Measurements from ENCODE around the gene TOMM6.

TOMM6 gene

DNA sequence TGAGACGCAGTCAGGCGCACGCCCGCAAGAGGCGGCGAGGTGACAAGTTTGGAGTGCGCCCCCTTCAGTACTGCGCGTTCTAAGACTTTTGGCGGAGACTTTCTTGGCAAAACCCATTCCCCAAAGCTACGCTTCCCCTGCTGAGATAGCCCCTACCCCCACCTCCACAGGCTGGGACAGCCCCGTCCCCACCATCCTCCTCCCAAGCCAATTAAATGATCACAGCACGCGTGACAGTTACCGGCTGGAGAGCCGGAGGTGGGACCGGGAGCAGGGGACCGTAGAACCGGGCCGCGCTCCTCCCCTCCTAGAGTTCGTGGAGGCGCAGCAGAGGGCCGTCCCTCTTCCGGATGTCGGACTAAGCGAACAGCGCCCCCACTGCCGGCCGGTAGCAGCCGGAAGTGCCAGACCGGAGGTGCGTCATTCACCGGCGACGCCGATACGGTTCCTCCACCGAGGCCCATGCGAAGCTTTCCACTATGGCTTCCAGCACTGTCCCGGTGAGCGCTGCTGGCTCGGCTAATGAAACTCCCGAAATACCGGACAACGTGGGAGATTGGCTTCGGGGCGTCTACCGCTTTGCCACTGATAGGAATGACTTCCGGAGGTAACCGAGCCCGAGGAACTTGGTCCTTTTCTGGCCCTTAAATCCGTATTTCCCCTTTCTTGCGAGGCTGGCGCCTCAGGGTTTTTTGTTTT, at the start of gene TOMM6:
Gene TOMM6, plus strand, starts transcription at position 476 of the 699 bp plus-strand sequence. Its CDS starts 4 bp downstream, at position 480.
- FAIRE-seq (peak; percentile 67), DNase-seq (ENCODE audit: insufficient read length, low spot score) (peak; percentile 91)
- peak; percentile 63 for TF ChIP-seq POLR2A (IDR thresholded peaks at IDR 0.05; ENCODE audit: low read depth, low read length)

DNA sequence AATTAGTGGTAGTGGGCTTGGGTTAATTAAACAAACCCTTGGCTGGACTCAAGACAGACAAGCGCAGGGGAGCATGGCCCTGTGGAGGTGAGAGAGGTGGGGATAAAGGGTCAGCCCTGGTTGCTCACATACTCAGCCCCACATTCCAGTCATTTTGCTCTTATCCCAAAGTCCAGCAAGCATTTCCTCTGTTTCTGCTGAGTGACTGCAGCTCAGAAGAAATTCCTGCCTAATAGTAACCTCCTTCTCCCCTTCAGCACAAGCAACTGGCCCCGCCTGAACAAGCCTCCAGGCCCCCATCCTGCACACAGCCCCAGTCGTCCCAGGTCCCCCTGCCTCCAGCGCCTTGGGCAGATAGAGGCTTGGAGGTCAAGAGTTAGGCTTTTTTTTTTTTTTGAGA, 48.5 kb upstream of the TOMM6 start:
- no peak for TF ChIP-seq POLR2A (IDR thresholded peaks at IDR 0.05; ENCODE audit: low read depth, low read length)
- no peak for FAIRE-seq
- no peak for DNase-seq (ENCODE audit: insufficient read length, low spot score)

DNA sequence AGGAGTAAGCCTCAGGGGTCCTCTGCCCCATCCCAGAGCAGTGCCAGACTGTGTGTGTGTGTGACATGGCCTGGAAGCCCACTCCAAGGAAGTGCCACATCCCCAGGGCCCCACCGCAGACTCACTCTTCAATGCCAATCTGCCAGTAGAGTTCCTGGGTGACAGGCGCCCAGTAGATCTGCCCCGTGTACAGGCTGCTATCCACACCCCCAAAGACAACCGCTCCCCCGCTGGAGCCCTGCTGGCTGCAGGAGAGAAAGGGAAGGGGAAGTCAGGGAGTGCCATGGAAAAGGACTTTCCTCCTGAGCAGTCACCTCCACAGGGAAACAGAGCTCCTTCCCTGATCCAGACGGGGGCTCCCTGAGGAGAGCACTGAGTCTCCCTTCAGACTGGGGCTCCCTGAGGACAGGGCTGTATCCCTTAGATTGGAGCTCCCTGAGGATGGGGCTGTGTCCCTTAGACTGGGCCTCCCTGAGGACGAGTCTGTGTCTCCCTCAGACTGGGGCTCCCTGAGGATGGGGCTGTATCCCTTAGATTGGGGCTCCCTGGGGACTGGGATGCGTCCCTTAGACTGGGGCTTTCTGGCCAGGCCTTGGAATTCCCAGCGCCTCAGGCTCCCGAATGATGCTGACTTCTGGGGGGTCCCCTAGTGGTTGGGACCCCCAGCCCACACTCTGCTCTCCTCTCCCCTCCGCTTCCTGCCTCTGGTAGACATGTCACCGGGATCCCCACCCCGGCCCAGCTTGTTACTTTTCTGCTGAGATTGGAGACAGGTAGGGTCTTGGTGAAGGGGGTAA, 46.9 kb upstream of the TOMM6 start:
- no peak for FAIRE-seq

DNA sequence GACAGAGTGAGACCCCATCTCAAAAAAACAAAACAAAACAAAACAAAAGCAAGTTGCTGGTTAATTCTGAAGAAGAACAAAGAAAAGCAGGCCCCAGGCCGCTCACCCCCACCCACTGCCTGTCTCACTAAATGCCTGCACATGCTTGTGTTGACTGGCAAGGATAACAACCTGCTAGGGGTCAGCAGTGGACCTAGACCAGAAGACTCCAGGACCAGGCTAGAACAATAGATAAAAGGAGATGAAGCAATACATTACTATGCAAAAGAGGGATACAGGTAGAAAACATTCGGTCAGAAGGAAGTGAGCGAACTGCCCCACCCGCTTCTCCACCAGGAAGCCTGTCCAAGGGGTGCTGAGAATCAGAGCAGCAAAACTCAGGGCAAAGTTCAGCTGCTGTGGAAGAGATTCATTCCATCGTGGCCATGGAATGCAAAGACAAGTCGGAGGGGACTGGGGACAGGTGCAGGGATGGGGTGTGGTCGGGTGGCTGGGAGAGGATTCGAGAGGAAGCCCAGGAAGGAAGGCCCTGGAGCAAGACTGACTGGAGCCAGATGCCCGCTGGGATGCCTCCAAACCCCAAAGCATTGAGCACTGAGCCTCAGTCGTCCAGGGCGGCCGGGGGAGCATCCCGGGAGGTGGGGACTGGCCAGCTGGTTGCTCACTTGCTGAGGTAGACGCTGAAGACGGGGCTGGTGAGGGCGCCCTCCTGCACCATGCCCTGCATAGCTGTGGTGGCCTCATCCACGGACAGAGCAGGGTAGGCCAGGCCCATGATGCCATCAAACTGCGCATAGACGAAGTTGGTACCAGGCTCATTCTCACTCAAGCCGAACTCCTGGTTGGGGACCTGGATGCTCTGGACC, 45.6 kb upstream of the TOMM6 start:
- TF ChIP-seq POLR2A (IDR thresholded peaks at IDR 0.05; ENCODE audit: low read depth, low read length) = no peak
- FAIRE-seq (no peak), DNase-seq (ENCODE audit: insufficient read length, low spot score) (no peak)

More for the DNA sequence above, 46.9 kb upstream of the TOMM6 start:
- TF ChIP-seq POLR2A (IDR thresholded peaks at IDR 0.05; ENCODE audit: low read depth, low read length) = no peak
- DNase-seq (ENCODE audit: insufficient read length, low spot score) = no peak

DNA sequence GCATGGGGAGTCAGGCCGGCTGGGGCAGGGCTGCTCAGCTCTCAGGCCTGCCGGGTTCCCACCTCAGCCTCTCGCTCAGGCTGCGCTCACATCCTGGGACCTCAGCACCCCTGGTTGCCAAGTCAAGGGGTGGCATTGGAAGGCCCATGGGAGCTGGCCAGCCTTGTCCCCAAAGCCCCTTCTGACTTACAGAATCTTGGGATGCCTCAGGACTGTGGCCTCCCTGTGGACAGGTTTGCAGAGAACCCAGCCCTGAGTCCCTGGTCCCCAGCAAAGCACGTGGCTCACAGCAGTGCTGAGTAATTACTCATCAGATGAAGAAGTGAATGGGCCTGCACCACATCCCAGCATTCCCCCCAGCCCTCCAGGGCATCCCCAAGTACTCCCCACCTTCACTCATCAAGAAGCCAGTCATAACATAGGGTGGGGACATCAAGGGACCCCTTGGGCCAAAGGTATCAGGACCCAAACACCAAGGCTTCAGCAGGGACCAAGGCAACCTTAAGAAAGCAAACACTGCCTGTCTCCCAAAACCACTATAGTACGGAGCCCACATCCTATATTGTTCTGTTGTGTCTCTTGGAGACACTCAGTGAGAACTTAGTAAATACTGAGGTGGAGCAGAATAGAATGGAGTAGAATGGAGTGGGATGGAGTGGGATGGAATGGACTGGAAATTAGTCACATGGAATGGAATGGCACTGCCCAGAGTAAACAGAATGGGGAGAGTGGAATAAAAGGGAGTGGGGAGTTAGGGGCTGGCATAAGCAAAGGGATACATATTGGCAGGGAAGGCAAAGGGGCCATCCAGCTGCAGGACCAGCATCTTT, 43.9 kb upstream of the TOMM6 start:
- no peak for FAIRE-seq
- TF ChIP-seq POLR2A (IDR thresholded peaks at IDR 0.05; ENCODE audit: low read depth, low read length) = no peak
- DNase-seq (ENCODE audit: insufficient read length, low spot score) = no peak

DNA sequence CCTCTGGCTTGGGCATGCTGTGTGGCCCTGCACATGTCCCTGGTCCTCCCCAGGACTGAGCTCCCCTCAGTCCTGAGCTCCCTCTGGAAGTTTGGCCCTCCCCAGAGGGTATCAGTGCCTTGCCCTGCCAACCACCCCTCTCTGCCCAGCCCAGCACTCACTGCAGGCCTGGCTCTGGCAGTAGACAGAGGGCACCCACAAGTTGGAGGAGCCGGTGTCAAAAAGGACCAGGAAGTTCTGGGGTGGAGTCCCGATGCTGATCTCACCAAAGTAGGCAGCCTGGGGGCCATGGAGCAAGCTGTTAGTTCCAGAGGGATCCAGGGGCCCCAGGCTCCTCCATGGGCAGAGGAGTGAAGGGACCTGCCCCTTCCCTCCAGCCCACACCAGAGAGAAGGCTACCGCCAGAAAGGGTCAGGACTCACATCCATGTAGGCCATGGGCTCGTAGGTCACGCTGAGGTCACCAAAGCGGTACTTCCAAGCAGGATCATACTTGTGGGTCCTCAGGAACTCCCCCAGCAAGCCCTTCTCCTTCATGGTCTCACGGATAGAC, 43.2 kb upstream of the TOMM6 start:
- TF ChIP-seq POLR2A (IDR thresholded peaks at IDR 0.05; ENCODE audit: low read depth, low read length) = no peak
- FAIRE-seq (no peak), DNase-seq (ENCODE audit: insufficient read length, low spot score) (no peak)

DNA sequence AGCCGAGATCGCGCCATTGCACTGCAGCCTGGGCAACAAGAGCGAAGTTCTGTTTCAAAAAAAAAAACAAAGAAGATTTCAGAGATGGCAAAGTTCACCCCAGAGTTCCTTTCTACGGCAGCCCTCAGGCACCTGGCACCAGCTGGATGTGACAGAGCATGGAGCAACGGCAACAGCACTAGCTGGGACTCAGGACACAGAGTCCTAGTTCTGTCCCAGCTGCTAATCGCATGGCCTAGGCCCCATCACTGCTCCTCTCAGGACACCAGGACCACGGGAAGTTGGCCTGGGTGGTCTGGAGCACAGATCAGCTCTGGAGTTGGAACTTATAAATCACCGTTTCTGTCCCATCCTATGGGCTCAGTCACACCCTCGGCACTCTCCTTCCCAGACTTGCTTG, 41.4 kb upstream of the TOMM6 start:
- no peak for DNase-seq (ENCODE audit: insufficient read length, low spot score)
- no peak for FAIRE-seq
- TF ChIP-seq POLR2A (IDR thresholded peaks at IDR 0.05; ENCODE audit: low read depth, low read length) = no peak

DNA sequence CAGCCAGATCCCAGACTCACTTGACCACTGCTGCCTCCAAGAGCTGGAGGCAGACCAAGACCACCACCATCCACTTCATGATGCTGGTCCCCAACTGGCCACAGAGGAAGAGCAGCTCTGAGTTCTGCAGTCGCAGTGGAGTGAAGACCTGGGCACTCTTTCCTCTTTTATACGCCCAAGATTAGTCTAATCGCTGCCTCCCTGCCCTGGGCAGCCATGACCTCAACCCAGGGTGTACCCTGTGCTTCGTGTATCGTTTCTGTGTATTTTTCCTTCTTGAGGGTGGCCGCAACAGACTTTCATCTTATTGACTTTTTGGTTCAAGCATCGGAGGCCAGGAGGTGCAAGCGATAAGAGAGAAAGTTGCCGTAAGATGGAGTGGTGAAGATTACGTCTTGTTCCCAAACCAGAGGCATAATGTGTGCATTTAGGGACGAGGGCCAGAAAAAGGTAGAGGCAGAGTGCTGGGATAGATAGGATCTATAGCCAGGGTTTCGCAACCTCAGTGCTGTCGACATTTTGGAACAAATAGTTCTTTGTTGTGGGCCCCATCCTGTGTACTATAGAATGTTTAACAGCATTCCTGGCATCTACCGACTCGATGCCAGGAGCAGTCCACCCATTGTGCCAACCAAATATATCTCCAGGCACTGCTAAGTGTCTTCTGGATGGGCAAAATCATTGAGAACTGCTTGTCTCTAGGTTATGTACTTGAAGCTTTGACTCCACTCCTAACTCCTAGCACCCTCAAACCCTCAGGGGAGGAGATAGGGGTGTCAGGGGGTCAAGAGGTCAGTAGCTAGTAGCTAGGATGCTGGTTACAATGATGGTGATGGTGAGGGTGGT, 40.0 kb upstream of the TOMM6 start, which contains the start of gene PGC:
Gene PGC, minus strand, starts transcription at position 142 of the 846 bp plus-strand sequence. Its CDS starts 63 bp downstream, at position 79.
- no peak for TF ChIP-seq POLR2A (IDR thresholded peaks at IDR 0.05; ENCODE audit: low read depth, low read length)
- DNase-seq (ENCODE audit: insufficient read length, low spot score) (no peak), FAIRE-seq (no peak)

DNA sequence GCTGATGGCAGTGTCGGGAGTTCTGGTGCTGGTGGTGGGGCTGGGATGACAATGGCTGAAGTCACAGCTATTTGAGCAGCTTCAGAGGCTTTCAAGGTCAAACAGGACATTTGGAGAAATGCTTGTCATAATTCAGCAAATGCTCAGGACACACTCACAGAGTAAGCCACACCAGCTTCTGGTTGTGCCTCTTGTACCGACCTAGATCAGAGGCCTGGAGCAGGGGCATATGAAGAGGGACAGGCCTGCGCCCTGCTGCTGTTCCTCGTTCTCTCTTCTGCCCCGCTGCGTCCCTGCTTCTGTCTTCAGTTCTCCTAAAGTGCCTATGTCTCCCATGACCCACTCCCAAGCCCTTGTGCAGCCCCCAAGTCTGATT, 39.4 kb upstream of the TOMM6 start:
- DNase-seq (ENCODE audit: insufficient read length, low spot score) = no peak
- FAIRE-seq = no peak
- no peak for TF ChIP-seq POLR2A (IDR thresholded peaks at IDR 0.05; ENCODE audit: low read depth, low read length)

DNA sequence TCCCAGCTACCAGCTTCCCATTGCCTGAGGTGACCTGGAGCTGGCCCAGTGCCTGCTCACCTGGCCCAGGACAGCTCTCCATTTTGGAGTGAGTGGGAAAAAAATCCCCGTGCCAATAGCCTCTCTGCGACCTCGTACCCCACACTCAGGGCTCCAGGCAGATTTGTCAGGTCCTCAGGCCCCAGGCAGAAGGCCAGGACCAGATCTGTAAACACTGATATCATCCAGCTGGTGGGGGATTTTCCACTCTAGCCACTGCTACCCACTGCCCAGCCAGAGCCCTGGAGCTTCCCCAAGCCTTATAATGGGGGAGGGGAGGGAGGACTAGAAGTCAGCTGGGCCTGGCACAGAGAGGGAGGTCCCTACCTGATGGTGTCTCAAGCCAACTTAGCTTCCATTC, 39.0 kb upstream of the TOMM6 start:
- no peak for TF ChIP-seq POLR2A (IDR thresholded peaks at IDR 0.05; ENCODE audit: low read depth, low read length)
- no peak for FAIRE-seq
- DNase-seq (ENCODE audit: insufficient read length, low spot score) = no peak

DNA sequence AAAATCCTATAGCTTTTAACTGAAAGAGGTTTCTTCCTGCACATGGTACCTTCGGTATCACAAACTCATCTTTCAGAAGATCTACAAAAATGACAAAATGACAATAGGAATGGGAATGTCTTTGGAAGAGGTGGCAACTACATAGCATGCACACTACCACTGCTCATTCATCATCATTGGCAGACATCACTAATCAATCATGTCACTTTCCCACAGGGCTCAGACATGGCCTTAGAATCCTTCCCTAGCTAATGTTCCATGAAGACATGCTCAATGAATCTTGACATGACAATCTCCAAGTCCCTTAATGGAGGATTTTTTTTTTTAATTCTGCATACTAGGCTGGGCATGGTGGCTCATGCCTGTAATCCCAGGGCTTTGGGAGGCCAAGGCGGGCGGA, 37.1 kb upstream of the TOMM6 start:
- no peak for DNase-seq (ENCODE audit: insufficient read length, low spot score)
- no peak for TF ChIP-seq POLR2A (IDR thresholded peaks at IDR 0.05; ENCODE audit: low read depth, low read length)
- FAIRE-seq = no peak

DNA sequence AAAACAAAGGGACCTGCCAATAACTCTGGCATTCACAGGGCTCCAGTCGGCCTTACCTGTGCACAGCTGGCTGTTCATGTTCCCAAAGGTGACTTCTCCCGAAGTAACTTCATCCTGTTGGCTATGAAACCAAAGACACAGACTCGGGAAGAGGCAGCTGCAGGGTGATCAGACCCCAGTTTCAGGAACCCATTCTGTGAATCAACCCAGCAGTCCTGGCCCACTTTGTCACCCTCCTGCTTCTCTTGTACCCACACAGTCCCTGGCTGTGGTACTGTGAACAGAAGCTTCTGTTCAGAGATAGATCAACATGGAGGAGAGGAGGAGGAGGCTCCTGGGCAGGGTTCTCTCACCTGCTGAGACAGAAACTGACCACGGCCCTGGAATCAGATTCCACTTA, 31.6 kb upstream of the TOMM6 start:
- no peak for TF ChIP-seq POLR2A (IDR thresholded peaks at IDR 0.05; ENCODE audit: low read depth, low read length)
- FAIRE-seq = no peak
- DNase-seq (ENCODE audit: insufficient read length, low spot score) = no peak
